Amniotic epithelial cell (primary cell): ENCODE data around the gene RASSF1.

Experiments
- DNase-seq: peaks from one replicate; pipeline ENCODE4 v3.0.0-alpha.2; 2010; ENCODE audit warnings: low read depth

RASSF1 gene

DNA sequence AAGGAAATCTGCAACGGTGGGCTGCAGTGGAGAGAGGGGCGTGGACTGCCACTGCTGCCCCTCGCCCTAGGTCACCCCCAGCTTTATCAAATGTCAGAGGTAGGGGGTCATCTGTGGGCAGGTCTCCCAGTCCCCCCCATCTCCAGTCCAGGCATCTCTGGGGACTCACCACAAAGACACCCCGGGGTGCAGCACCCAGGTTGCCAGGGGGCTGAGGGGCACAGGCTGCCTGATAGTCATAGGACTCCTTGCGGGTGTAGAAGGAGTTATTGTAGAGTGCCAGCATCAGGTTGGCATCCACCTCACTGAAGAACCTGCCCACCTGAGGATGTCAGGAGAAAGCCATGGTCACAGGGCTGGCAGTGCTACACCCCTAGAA is 25.2 kb upstream of the RASSF1 start:
- DNase-seq, result no peak

- peak; percentile 62 for DNase-seq
These were observed 24.6 kb upstream of the RASSF1 start for GRCh38 chr3:50365080-50365841.

- DNase-seq, result peak; percentile 27
These were observed 24.0 kb upstream of the RASSF1 start for GRCh38 chr3:50364573-50365079.

DNA sequence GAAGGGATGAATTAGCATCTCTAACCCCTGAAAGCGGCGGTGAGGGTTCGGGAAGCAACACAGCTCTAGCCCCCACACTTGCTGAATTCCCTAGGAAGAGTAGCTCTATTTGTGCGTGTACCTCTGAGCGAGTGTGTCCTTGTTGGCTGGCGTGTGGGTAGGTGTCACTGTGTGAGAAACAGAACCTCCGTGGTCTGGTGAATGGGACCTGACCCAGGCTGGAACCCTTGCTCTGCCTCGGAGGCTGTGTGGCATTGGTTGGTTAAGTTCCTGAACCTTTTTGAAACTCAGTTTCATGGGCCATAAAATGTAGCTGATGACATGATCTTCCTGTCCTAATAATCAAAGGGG is 19.1 kb upstream of the RASSF1 start:
- no peak for DNase-seq

GRCh38 chr3:50358911-50359759 is 18.5 kb upstream of the RASSF1 start, which contains the start of gene TMEM115:
Gene TMEM115, minus strand, starts transcription at chr3:50359521. Its CDS starts 458 bp downstream, at chr3:50359063.
- peak; percentile 99 for DNase-seq

- DNase-seq, result no peak
These were observed 17.8 kb upstream of the RASSF1 start for GRCh38 chr3:50358355-50358910.

- DNase-seq, result no peak
These were observed 16.8 kb upstream of the RASSF1 start for GRCh38 chr3:50357481-50357880.

DNA sequence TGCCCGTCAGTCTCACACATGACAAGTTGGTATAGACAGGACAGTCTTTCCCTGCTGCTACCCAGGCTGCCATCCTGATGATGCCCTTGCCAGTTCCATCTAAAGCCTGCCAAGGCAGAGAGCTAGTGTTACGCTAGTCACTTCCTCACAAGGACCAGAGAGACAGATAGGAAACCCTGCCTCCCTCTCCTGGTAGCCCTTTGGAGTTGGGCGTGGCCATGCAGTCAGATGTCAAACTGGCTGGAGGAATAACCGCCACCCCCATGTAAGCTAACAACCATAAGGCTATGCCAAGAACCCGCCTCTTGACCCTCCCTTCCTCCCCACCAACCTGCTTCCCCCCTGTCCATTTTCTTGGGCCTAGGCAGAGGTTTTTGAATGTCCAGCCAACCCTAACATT is 15.9 kb upstream of the RASSF1 start:
- DNase-seq, result no peak

GRCh38 chr3:50355829-50356552 is 15.4 kb upstream of the RASSF1 start:
- DNase-seq, result no peak

DNA sequence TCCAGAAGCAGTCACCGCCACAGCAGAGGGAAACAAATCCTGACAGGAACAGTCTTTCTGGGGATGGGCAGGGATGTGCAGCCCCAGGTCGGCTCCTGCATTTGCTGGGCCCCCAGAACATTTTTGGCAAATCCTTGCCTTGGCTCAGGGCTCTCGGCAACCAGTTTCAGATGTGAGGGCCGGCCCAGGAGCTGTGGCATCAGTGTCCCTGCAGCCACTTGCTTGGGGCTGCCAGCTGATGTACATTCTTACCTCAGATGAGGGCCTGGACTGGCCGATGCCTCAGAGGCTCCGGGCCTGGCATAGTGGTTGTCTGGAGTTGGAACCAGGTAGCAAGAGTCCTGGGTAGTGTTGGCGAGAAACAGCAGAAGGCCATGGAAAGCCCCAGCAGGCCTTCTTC is 14.2 kb upstream of the RASSF1 start:
- no peak for DNase-seq

DNA sequence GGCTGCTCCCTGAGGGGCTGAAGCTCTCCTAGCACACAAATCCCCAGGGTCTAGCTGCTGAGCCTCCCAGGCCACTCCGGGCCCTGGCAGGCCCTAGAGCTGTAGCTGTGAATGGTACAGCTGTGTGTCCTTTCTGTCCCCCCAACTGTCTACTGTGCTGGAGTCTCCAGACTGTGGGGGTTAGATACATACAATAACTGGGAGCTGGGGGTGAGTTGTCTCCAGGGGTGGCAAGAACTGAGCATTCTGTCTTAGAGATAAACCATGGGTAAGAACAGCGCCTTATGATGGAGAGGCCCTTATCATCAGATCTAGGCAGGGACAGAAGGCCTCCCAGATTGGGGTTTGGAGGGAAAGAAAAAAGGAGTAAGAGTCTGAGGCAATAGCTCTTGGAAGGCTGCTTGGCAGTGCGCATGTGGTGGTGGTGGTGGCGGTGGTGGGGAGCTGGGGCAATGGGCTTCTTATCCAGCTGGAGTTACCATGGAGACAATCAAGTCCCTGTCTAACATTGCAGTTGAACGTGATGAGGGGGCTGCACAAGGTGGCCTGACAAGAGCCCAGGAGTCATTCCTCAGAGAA is 13.6 kb upstream of the RASSF1 start:
- DNase-seq, result no peak

GRCh38 chr3:50353245-50354004 is 12.8 kb upstream of the RASSF1 start:
- DNase-seq, result no peak

DNA sequence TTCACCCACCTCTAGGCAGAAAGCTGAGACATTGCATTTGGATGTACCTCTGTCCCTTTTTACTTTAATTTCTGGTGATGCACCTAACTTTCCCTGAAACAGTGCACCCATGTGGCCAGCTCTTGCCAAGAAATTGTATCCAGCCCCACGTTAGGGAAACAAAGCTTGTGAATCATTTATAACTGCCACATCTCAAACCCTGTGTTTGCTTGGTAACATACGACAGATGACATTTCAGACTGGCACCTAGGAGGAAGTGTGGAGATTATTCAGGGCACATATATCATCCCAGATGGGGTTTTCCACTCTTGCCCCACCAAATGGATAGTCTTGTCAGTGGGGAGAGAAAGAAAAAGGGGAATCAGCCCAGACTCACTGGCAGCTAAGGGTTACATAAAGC is 12.1 kb upstream of the RASSF1 start:
- no peak for DNase-seq

DNA sequence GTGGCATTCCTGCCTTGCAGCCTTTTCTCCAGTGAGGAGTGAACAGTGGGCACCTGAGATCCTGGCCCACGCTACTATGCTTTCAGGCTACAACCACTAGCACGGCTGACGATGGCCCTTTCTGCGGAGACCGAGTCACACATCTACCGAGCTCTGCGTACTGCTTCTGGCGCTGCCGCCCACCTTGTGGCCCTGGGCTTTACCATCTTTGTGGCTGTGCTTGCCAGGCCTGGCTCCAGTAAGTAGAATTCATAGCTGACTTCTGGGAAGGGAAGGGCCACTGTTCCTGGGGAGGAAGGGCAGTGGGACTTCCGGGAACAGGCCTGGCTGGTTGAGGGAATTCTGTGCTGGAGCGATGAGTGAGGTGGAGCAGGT is 10.7 kb upstream of the RASSF1 start:
- no peak for DNase-seq

DNA sequence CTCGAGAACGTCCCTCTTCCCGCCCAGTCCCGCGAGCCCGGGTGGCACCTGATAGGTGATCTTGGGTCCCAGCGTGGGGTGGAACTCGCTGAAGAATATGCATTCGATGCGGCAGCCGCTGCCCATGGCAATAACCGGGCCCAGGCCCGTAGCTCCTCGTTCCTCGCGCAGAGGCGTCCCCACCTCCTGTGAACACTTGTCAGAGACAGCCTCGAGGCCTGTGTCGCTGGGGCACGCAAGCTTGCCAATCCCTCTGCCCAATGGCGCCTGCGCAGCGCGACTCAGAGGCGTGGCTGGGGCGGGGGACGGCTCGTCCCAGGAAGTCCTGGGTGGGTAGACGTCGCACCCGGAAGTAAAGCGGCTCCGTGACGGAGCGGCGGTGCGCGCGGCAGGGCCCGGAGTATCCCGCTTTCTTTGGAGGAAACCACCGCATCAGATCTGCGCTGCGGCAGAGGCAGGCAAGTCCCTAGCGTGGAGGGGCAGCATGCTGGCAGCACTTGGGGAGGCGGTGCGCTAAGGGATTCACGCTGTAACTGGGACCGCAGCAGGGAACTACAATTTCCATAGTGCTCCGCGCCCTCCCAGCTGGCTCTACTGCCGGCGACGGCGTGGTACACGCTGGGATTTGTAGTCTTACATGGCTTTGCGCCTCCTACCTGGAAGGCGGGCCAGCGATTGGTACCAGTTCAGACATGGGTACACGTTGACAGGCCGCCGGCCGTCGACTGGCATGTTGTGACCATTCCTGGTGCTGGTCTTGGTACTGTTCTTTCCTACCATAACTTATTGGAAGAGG is 10.1 kb upstream of the RASSF1 start, which contains the start of the genes CYB561D2 and NPRL2:
TSS of gene CYB561D2 (plus strand) at position 336 of the 796 bp plus-strand sequence. CDS start 572 bp downstream, outside the sequence.
TSS of gene NPRL2 (minus strand) at position 249 of the 796 bp plus-strand sequence. CDS start at position 126, 123 bp downstream.
- peak; percentile 90 for DNase-seq

- DNase-seq, result no peak
These were observed 9.5 kb upstream of the RASSF1 start for GRCh38 chr3:50350213-50350526.

DNA sequence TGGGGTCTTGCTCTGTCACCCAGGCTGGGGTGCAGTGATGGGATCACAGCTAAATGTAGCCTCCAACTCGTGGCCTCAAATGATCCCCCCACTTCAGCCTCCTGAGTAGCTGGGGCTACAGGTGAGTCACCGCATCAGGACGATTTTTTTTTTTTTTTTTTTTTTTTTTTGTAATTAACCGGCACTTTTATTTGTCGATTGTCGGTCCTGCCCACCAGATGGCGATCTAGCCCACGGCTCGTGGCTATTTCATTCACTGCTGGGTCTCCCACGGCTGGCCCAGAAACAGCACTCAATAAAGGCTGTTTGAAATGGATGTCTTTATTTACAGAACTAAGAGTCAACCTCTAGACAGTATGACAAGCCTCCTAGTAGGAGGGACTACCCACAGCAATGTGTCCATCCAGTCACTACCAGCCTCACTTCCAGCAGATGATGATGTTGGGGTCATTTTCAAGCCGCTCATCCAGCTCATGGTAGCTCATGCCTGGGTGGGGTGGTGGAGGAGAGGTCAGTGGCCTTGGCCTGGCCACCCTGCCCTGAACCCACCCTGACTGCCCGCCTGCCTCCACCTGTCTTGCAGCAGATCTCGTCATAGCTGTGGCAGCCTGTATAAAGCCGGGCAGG is 6.7 kb upstream of the RASSF1 start:
- DNase-seq, result peak; percentile 61

DNA sequence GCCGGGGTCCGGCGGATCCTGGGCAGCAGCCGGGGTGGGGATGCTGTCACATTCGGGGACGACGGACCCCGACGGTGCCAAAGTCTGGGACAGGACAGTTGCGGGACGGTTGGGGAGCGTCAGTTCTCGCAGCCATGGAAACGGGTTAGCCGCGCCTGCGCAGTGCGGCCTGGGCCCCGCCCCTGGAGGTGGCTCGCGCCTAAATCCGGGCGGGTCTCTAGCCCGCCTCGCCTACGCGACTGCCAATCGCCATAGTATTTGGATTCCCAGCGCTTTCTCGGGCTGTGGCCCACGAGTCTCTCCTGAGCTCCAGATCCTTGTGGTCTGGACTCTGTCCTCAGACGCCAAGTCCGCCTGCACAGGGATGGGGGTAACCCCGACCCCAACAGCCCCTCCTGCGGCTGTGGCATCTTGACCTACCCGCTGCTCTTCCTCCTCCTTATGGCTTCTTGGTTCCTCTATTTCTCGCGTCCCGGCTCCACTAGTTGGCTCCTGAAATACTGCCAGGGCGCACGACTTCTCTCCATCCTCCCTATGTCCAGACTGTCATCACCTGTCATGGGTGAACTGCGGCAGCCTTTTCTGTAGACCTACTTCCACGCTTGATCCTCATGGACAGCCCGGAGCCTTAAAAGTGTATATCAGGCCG is 5.1 kb upstream of the RASSF1 start, which contains the start of gene ZMYND10:
TSS of gene ZMYND10 (minus strand) at position 147 of the 649 bp plus-strand sequence. CDS start 153 bp downstream, outside the sequence.
- DNase-seq, result no peak

DNA sequence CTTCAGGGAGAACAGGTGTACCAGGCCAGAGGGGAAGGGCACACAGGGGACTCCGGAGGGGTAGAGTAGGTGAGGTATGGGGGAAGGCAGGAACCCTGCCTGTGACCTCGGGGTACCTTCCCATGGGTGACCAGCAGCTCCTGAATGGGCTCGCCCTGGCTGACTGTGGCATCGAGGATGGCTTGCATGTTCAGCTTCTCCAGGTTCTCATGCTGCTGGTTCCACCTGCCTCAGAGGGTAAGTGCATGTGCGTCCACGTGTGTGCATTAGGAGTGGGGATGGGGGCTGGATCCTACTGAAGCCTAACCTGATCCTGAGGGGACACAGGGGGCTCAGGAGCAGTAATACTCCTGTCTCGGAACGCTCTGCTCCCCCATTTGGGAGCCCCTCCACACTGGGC is 4.4 kb upstream of the RASSF1 start:
- no peak for DNase-seq
